SK-N-SH treated with all-trans-retinoic acid at 6 μM for 48 hours (cell line): Measurements from ENCODE around the gene CACNA1G.

Experiments
- ATAC-seq: fragments of 200-7000 bp; cut with Tn5 transposase; 3 replicates; pipeline ENCODE4 v1.9.1; 2020; ENCODE audit warnings: mild to moderate bottlenecking, moderate library complexity
- BACH2 ChIP-seq: fragments of 250-450 bp; sonication (Bioruptor Pico); IDR thresholded peaks from 2 replicates; pipeline ENCODE4 v1.9.0; 2021; ENCODE audit warnings: mild to moderate bottlenecking, borderline replicate concordance
- CREB5 ChIP-seq: fragments of 250-450 bp; sonication (Bioruptor Pico); IDR thresholded peaks from 2 replicates; pipeline ENCODE4 v1.5.1; 2020; ENCODE audit warnings: low read depth, mild to moderate bottlenecking, moderate library complexity
- ESRRG ChIP-seq: fragments of 250-450 bp; sonication (Bioruptor Pico); IDR thresholded peaks from 2 replicates; pipeline ENCODE4 v1.6.1; 2021; ENCODE audit warnings: mild to moderate bottlenecking
- ISL1 ChIP-seq: fragments of 250-450 bp; sonication (Bioruptor Pico); IDR thresholded peaks from 2 replicates; pipeline ENCODE4 v2.1.2; 2022; ENCODE audit warnings: mild to moderate bottlenecking, moderate library complexity
- OSR1 ChIP-seq: fragments of 250-450 bp; sonication (Bioruptor Pico); IDR thresholded peaks from 2 replicates; pipeline ENCODE4 v1.8.0; 2022; ENCODE audit warnings: moderate library complexity, mild to moderate bottlenecking, inconsistent platforms
- PATZ1 ChIP-seq: fragments of 250-450 bp; sonication (Bioruptor Pico); IDR thresholded peaks from 2 replicates; pipeline ENCODE4 v1.8.0; 2020; ENCODE audit warnings: mild to moderate bottlenecking, moderate library complexity, borderline replicate concordance
- POU6F1 ChIP-seq: fragments of 250-450 bp; sonication (Bioruptor Pico); IDR thresholded peaks from 2 replicates; pipeline ENCODE4 v1.8.0; 2021; ENCODE audit warnings: low read depth, mild to moderate bottlenecking, moderate library complexity, borderline replicate concordance
- PPARA ChIP-seq: fragments of 250-450 bp; sonication (Bioruptor Pico); IDR thresholded peaks from 2 replicates; pipeline ENCODE4 v1.5.0; 2020; ENCODE audit warnings: mild to moderate bottlenecking, borderline replicate concordance
- SNAI2 ChIP-seq: fragments of 250-450 bp; sonication (Bioruptor Pico); IDR thresholded peaks from 2 replicates; pipeline ENCODE4 v1.5.0; 2020; ENCODE audit warnings: mild to moderate bottlenecking, moderate library complexity
- TCF4 ChIP-seq: fragments of 250-450 bp; sonication (Bioruptor Pico); IDR thresholded peaks from 2 replicates; pipeline ENCODE4 v1.8.0; 2021; ENCODE audit warnings: mild to moderate bottlenecking, moderate library complexity, borderline replicate concordance
- TOX ChIP-seq: fragments of 250-450 bp; sonication (Bioruptor Pico); IDR thresholded peaks from 2 replicates; pipeline ENCODE4 v1.8.0; 2021; ENCODE audit warnings: mild to moderate bottlenecking, moderate library complexity, borderline replicate concordance
- TSHZ2 ChIP-seq: fragments of 250-450 bp; sonication (Bioruptor Pico); IDR thresholded peaks from 2 replicates; pipeline ENCODE4 v1.5.0; 2020; ENCODE audit warnings: mild to moderate bottlenecking, moderate library complexity
- ZC3H10 ChIP-seq: fragments of 250-450 bp; sonication (Bioruptor Pico); IDR thresholded peaks from 2 replicates; pipeline ENCODE4 v1.5.1; 2021; ENCODE audit warnings: mild to moderate bottlenecking, moderate library complexity
- ZFP3 ChIP-seq: fragments of 250-450 bp; sonication (Bioruptor Pico); IDR thresholded peaks from 2 replicates; pipeline ENCODE4 v1.5.0; 2020; ENCODE audit warnings: mild to moderate bottlenecking, moderate library complexity
- ZNF70 ChIP-seq: fragments of 450-650 bp; formaldehyde crosslinking; IDR thresholded peaks from 2 replicates; pipeline ENCODE4 v1.5.0; 2020; ENCODE audit warnings: mild to moderate bottlenecking, moderate library complexity

CACNA1G gene

GRCh38 chr17:50527949-50528474, 32.5 kb upstream of the CACNA1G start:
- no peak for ATAC-seq
- no peak for TF ChIP-seq TSHZ2 (CRISPR knock-in tag)

- no peak for ATAC-seq
- TF ChIP-seq TSHZ2 (CRISPR knock-in tag) (no peak), ISL1 (CRISPR knock-in tag) (no peak), ZNF70 (CRISPR knock-in tag) (no peak), SNAI2 (CRISPR knock-in tag) (no peak), OSR1 (no peak)
Observed at GRCh38 chr17:50529849-50530248, 30.7 kb upstream of the CACNA1G start.

- TF ChIP-seq ZC3H10 (CRISPR knock-in tag) = no peak
- TF ChIP-seq, all 23 proteins: peak for 0
- no peak for ATAC-seq
Observed at GRCh38 chr17:50531428-50532025, 29.0 kb upstream of the CACNA1G start.

- TF ChIP-seq ZFP3 (CRISPR knock-in tag) (no peak), PPARA (CRISPR knock-in tag) (no peak), CREB5 (no peak), POU6F1 (no peak), TSHZ2 (CRISPR knock-in tag) (no peak), PATZ1 (CRISPR knock-in tag) (no peak), TOX (CRISPR knock-in tag) (no peak), TCF4 (CRISPR knock-in tag) (no peak), BACH2 (CRISPR knock-in tag) (no peak), ESRRG (CRISPR knock-in tag) (no peak), ZC3H10 (CRISPR knock-in tag) (no peak), ISL1 (CRISPR knock-in tag) (no peak)
Observed at GRCh38 chr17:50532452-50533024, 28.0 kb upstream of the CACNA1G start, which contains the start of gene EPN3. TSS of gene EPN3 (plus strand) at chr17:50532735. CDS start at chr17:50536557, 3,822 bp downstream.

More at GRCh38 chr17:50532452-50533024, 28.0 kb upstream of the CACNA1G start, which contains the start of gene EPN3:
- ATAC-seq = peak; percentile 79
